Measurements from ENCODE around the gene CHD6.

CHD6 gene

GRCh38 chr20:41361757-41362747 lies 256.1 kb downstream of the CHD6 start:
- no peak for DNase-seq

GRCh38 chr20:41360831-41361756 lies 257.1 kb downstream of the CHD6 start:
- no peak for DNase-seq

GRCh38 chr20:41359541-41360011 lies 258.6 kb downstream of the CHD6 start:
- DNase-seq = no peak

GRCh38 chr20:41358717-41359116 lies 259.5 kb downstream of the CHD6 start:
- no peak for DNase-seq

GRCh38 chr20:41358230-41358629 lies 259.9 kb downstream of the CHD6 start:
- DNase-seq = no peak

GRCh38 chr20:41357424-41358163 lies 260.6 kb downstream of the CHD6 start:
- DNase-seq = no peak

- DNase-seq = no peak
Observed at GRCh38 chr20:41356951-41357350, 261.2 kb downstream of the CHD6 start.

GRCh38 chr20:41355598-41356203 lies 262.5 kb downstream of the CHD6 start:
- DNase-seq = no peak

GRCh38 chr20:41355192-41355591 lies 263.0 kb downstream of the CHD6 start:
- no peak for DNase-seq

GRCh38 chr20:41353530-41353929 lies 264.6 kb downstream of the CHD6 start:
- DNase-seq = no peak

- DNase-seq = no peak
Observed at GRCh38 chr20:41352666-41353065, 265.5 kb downstream of the CHD6 start.

- no peak for DNase-seq
Observed at GRCh38 chr20:41352106-41352505, 266.1 kb downstream of the CHD6 start.

All from stimulated activated CD4-positive, alpha-beta T cell treated with anti-CD3 and anti-CD28 coated beads, Interleukin-4, amount 100 ng/mL, for 4 hours (primary cell).